Natural killer cell treated with Interleukin-12 subunit alpha and Interleukin-12 subunit beta and Interleukin-15 and Interleukin-18, amount 100 ng/mL, for 72 hours (primary cell): Measurements from ENCODE around the gene XXYLT1. TPM values are rescaled to one million over a fixed set of nuclear protein-coding genes. Genes with fewer than 3 reads are reported as not detected.
"Not testable (repeated sequence)": the region's sequence is repeated elsewhere in the genome, so short reads cannot be mapped to it uniquely, and the experiment has no call there.

Experiments used
- ATAC-seq, 2 donors: fragments of 150-1000 bp; cut with Tn5 transposase in 1 of 2; sonication (Bioruptor Pico), chemical (Tn5 transposase) in 1 of 2; 2 replicates each; pipeline ENCODE4 v1.10.0; 2021
- DNase-seq: peaks from one replicate; pipeline ENCODE4 v3.0.0; 2022; ENCODE audit warnings: low spot score
- H3K27ac Mint-ChIP-seq, 2 donors: 1 replicate in 1 of 2; 2 replicates in 1 of 2; pipeline ENCODE4 v1.8.0; 2022; ENCODE audit warnings: mixed read lengths in 2 of 2, mild to moderate bottlenecking in 1 of 2, moderate library complexity in 1 of 2
- H3K27me3 Mint-ChIP-seq, 2 donors: 1 replicate in 1 of 2; 2 replicates in 1 of 2; pipeline ENCODE4 v1.8.0; 2022; ENCODE audit warnings: mixed read lengths in 2 of 2
- H3K36me3 Mint-ChIP-seq: one replicate; pipeline ENCODE4 v1.8.0; 2022; ENCODE audit warnings: mixed read lengths
- H3K4me1 Mint-ChIP-seq, 2 donors: 1 replicate in 1 of 2; 2 replicates in 1 of 2; pipeline ENCODE4 v1.8.0; 2022; ENCODE audit warnings: low read depth in 2 of 2, mixed read lengths in 2 of 2, mild to moderate bottlenecking in 1 of 2
- H3K4me3 Mint-ChIP-seq: one replicate; pipeline ENCODE4 v1.8.0; 2022; ENCODE audit warnings: mixed read lengths
- H3K9me3 Mint-ChIP-seq: 2 replicates; pipeline ENCODE4 v1.8.0; 2022; ENCODE audit warnings: mixed read lengths
- total RNA-seq, 2 donors: library from RNA; stranded (reverse); gene quantifications; one replicate each; pipeline ENCODE4 v1.2.3, GENCODE V29; 2022

Gene XXYLT1
- total RNA-seq, 2 donors from 2014 or later, result 10.5 to 16.2 TPM

DNA sequence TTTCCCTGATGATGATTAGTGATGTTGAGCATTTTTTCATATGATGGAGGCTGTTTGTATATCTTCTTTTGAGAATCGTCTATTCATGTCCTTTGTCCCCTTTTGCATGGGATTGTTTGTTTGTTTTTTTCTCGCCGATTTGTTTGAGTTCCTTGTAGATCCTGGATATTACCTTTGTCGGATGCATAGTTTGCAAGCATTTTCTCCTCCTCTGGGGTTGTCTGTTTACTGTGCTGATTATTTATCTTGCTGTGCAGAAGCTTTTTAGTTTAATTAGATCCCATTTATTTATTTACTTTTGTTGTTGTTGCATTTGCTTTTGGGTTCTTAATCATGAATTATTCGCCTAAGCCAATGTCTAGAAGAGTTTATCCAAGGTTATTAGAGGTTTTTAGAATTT, 232.8 kb downstream of the XXYLT1 start:
- H3K27me3 Mint-ChIP-seq, result peaks cover 0 to 2% of the 10 kb centered on the region in 2 donors
- DNase-seq (no peak), ATAC-seq (no peak)
- H3K4me3 Mint-ChIP-seq, result no peak overlapping the region
- H3K9me3 Mint-ChIP-seq, result no peaks in the 10 kb centered on the region
- no peaks in the 10 kb centered on the region for H3K4me1 Mint-ChIP-seq
- peak overlapping the region in 1 of 2 donors; percentile 41 for H3K27ac Mint-ChIP-seq
- H3K36me3 Mint-ChIP-seq, result no peaks in the 10 kb centered on the region

DNA sequence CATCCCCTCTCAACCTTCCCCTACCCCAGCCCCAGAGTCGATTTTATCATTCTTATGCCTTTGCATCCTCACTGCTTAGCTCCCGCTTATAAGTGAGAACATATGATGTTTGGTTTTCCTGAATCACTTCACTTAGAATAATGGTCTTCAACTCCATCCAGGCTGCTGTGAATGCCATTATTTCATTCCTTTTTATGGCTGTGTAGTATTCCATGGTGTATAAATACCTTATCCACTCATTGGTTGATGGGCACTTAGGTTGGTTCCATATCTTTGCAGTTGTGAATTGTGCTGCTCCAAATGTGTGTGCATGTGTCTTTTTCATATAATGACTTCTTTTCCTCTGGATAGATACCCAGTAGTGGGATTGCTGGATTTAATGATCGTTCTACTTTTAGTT, 233.4 kb downstream of the XXYLT1 start:
- not testable (repeated sequence) for H3K27ac Mint-ChIP-seq, DNase-seq, H3K9me3 Mint-ChIP-seq, H3K27me3 Mint-ChIP-seq, H3K4me1 Mint-ChIP-seq, H3K4me3 Mint-ChIP-seq, H3K36me3 Mint-ChIP-seq, ATAC-seq

DNA sequence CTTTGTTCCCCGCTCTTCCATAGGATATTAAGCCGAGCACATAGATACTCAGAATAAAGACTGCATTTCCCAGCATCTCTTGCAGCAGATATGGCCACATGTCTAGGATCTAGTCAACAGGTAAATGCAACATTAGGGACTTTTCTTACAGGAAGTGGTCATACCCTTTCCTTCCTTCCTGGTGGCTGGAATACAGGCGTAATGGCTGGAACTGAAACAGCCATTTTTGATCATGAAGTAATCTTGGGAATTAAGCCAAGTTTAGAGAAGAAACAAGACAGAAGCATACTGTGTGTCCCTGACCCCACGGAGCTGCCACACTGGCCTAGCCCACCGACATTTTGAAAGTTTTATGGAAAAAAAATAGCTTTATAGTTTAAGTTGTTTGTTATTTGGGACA, 234.0 kb downstream of the XXYLT1 start:
- no peak for ATAC-seq
- Mint-ChIP-seq H3K27ac (no peak overlapping the region), H3K4me3 (no peak overlapping the region), H3K36me3 (no peaks in the 10 kb centered on the region), H3K4me1 (no peaks in the 10 kb centered on the region), H3K27me3 (peaks cover 0 to 2% of the 10 kb centered on the region in 2 donors), H3K9me3 (no peaks in the 10 kb centered on the region)
- DNase-seq, result no peak

DNA sequence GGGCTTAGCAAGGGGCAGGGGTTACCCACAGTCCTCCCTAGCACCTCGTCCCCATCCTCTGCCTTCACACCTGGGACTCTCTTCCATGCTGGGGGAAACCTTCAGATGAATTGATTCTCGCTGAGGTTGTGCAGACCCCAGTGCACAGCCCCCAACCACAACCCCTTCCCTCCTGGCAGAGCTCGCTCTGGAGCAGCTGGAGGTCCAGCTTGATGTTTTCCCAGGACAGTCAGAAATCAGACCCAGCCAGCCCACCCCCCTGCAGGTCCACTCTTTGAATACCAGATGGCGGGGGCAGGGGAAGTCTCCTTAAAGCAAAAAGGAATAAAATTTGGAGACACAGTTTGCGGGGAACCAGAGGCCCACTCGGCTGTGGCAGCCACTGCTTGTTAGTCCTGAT, 234.4 kb downstream of the XXYLT1 start:
- peaks cover 0 to 2% of the 10 kb centered on the region in 2 donors for H3K27me3 Mint-ChIP-seq
- H3K27ac Mint-ChIP-seq, result no peak overlapping the region
- no peaks in the 10 kb centered on the region for H3K4me1 Mint-ChIP-seq
- no peak overlapping the region for H3K4me3 Mint-ChIP-seq
- no peaks in the 10 kb centered on the region for H3K36me3 Mint-ChIP-seq
- DNase-seq (no peak), ATAC-seq (no peak)
- no peaks in the 10 kb centered on the region for H3K9me3 Mint-ChIP-seq

DNA sequence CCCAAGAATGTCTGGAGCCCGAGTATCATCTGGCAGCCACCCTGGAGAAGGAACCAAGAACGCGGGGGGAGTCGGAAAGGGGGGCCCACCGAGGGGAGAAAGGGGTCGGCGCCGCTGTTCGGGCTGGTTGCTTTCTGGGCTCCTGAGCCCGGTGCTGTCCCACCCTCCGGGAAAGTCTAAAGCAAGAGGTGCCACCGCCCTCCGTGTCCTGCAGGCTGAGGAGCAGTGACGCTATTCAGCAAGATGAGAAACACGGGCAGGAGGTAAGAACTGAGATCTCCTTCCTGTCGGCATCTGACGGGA, 234.8 kb downstream of the XXYLT1 start:
- Mint-ChIP-seq H3K4me1 (no peaks in the 10 kb centered on the region), H3K9me3 (no peaks in the 10 kb centered on the region), H3K36me3 (no peaks in the 10 kb centered on the region), H3K27ac (no peak overlapping the region), H3K4me3 (no peak overlapping the region), H3K27me3 (peaks cover 0 to 2% of the 10 kb centered on the region in 2 donors)
- DNase-seq (no peak), ATAC-seq (no peak)

DNA sequence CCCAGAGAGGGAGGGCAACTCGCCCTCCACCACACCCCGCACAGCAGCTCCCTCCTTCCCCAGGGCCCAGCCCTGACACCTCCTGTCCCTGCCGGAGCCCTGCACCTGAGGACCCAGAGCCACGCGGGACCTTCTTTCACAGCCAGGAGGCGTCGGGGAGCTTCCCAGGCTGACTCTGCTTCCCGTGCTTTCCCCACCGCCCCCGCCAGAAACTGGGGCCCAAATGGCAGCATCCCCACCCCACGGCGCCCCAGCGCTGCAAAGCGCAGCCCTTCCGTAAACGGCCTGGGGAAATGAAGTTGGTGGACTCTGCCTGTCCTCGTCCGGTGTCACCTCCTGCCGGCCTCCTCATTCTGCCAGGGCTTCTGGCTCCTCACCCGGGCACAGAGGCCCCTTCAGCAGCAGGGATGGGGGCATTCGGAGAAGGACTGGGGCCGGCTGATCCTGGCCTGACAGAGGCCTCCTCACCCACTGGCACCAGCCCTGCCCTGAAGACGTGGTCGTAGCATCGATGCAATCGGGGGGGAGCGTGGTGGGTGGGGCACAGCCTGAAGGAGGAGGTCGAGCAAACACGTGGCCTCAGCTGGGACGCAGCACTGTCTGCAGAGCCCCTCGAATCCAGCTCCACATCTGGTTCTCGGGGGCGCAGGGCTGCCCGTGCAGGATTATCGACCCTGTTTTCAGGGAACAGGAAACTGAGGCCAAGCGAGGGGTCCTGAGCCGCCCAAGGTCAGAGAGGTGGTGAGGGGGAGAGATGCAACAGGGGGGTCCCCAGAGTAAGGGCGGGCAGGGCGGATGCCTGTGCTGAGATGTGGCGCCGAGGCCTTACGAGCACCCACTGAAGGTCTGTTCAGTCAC, 235.4 kb downstream of the XXYLT1 start:
- no peaks in the 10 kb centered on the region for H3K9me3 Mint-ChIP-seq
- H3K4me3 Mint-ChIP-seq, result no peak overlapping the region
- no peak overlapping the region for H3K27ac Mint-ChIP-seq
- no peaks in the 10 kb centered on the region for H3K4me1 Mint-ChIP-seq
- ATAC-seq (peak; percentile 6 to 30), DNase-seq (no peak)
- peaks cover 0 to 2% of the 10 kb centered on the region in 2 donors for H3K27me3 Mint-ChIP-seq
- no peaks in the 10 kb centered on the region for H3K36me3 Mint-ChIP-seq

DNA sequence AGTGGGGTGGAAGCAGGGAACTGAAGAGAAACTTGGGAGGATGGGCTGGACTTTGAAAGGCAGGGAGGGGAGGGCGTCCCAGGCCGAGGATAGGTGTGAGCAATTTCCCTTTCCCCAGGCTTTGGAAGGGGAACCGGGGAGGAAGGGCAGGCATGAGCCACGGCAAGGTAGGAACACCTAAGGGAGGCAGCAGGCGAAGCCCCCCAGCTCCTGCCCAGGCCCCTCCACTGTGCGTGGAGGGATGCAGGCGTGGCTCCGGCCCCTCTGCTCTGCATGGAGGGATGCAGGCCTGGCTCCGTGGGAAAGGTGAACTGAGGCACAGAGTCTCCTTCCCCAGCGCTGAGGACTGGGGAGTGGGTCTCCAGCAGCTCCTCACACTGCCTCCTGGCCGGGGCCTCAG, 236.4 kb downstream of the XXYLT1 start:
- ATAC-seq, result no peak
- Mint-ChIP-seq H3K36me3 (no peaks in the 10 kb centered on the region), H3K27me3 (peaks cover 0 to 2% of the 10 kb centered on the region in 2 donors), H3K4me1 (no peaks in the 10 kb centered on the region), H3K4me3 (no peak overlapping the region), H3K27ac (no peak overlapping the region), H3K9me3 (no peaks in the 10 kb centered on the region)
- DNase-seq, result no peak

DNA sequence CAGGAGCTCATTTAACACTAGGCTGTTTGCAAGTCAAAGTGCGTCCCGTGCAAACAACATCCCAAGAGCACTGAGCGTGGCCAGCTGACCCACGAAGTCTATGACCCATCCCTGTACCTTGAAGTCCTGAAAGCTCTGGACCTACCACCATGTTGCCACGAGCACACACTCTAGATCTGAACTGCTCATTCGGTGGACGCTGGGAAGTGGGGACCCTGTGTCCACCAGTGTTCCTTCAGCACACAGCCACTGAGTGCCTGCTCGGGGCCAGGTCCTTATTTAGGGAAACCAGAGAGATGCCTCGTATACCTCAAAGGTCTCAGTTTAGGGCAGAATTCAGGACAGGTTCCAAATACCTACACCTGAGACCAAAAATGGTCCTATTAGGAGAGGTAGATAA, 236.9 kb downstream of the XXYLT1 start:
- ATAC-seq (no peak), DNase-seq (no peak)
- no peak overlapping the region for H3K27ac Mint-ChIP-seq
- H3K27me3 Mint-ChIP-seq, result peaks cover 0 to 2% of the 10 kb centered on the region in 2 donors
- H3K4me1 Mint-ChIP-seq, result no peaks in the 10 kb centered on the region
- H3K36me3 Mint-ChIP-seq, result no peaks in the 10 kb centered on the region
- H3K9me3 Mint-ChIP-seq, result no peaks in the 10 kb centered on the region
- H3K4me3 Mint-ChIP-seq, result no peak overlapping the region

DNA sequence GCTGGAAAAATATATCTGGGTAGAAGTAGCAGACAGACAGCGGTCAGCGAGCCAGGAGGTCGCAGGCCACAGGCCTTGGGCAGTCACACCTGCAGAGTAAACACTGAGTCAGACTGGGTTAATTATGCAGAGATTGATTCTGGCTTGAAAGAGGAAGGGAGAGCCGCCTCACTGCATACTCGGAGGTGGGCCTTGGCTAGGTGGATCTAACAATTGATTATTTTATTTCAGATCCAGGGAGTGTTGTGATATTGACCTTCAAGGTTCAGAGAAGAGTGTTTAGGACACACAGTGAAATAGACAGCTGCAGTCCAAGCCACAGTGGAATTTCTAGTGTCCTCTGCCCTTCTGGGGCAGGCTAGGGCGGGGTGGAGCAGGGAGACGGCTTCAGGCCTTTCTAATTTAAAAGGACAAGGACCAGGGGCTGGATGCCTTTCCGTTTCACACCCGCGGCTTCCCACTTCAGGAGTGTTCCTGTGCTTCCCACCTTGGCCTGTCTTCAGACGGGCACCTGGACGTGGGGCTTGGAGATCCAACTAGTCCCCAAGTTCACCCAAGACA, 237.3 kb downstream of the XXYLT1 start:
- DNase-seq (no peak), ATAC-seq (no peak)
- Mint-ChIP-seq H3K9me3 (no peaks in the 10 kb centered on the region), H3K27ac (no peak overlapping the region), H3K36me3 (no peaks in the 10 kb centered on the region), H3K4me3 (no peak overlapping the region), H3K27me3 (peaks cover 0 to 2% of the 10 kb centered on the region in 2 donors), H3K4me1 (no peaks in the 10 kb centered on the region)

DNA sequence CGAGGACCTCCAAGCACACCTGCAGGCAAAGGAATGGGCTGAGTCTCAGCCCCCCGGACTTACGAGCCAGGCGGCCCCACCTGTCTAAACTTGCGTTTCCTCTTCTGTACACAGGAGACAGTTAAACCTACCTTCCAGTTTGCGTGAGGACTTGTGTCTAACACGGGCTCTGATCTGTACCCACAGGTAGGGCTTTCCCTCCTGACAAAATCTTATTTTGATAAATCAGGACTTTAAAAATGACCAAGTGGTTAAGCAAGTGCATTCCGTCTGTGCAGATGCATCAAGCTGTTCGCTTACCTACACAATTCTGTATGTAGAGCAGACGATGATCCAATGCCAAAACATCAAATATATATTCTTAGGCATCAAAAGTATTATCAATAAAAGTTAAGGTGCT, 238.0 kb downstream of the XXYLT1 start:
- DNase-seq (no peak), ATAC-seq (no peak)
- H3K27ac Mint-ChIP-seq, result no peak overlapping the region
- no peak overlapping the region for H3K4me3 Mint-ChIP-seq
- no peaks in the 10 kb centered on the region for H3K4me1 Mint-ChIP-seq
- no peaks in the 10 kb centered on the region for H3K27me3 Mint-ChIP-seq
- H3K36me3 Mint-ChIP-seq, result no peaks in the 10 kb centered on the region
- H3K9me3 Mint-ChIP-seq, result no peaks in the 10 kb centered on the region

DNA sequence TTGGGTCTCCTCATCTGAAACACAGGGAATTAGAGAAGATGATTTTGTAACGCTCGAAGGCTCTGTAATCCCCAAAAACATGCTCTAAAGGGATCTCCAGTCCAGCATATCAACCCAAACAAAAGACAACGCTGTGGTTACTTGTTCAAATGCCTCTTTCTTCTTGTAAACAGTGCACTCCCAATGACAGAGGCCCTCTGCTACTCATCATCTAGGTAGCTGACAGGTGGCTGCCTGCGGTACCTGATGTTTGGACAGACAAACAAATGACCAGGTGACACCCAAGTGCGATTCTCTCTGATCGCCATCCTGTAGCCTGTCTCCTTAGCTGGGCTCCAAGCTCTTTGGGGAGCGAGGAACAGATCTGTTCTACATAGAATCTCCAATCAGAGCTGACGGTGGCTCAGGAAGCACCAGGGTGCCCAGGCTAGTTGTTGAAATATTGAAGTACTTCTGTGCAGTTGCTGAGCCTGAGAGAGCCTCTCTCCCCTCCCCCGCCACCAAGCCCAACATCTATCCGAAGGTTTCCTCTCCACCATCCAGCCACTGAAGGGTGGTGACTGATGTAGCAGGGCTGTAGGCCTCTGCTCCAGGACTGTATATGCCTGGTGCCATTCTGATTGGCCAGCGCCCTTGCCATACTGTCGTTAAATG, 238.7 kb downstream of the XXYLT1 start:
- H3K9me3 Mint-ChIP-seq, result no peaks in the 10 kb centered on the region

DNA sequence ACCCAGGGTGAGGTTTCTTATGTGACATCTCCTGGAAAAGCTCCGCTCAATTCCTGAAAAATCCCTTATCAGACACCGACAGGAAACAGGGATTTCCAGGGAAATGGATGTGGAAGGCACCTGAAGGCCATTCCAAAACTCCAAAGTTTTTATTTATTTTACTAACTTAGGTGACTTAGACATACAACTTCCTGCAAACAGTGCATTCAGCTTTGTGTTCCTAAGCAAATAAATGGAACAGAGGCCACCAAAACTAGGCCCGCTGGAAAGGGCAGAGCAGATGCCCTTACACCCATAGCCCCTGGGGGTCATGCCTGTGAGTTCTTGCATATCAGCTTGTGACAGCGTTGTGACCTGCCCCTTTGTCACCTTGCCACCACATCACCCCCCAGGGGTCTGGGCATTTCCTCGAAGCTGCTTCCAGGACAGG, 239.4 kb downstream of the XXYLT1 start:
- Mint-ChIP-seq H3K9me3 (no peaks in the 10 kb centered on the region), H3K27me3 (no peaks in the 10 kb centered on the region), H3K4me3 (no peak overlapping the region), H3K4me1 (no peaks in the 10 kb centered on the region), H3K36me3 (no peaks in the 10 kb centered on the region), H3K27ac (no peak overlapping the region)
- ATAC-seq, result no peak
- DNase-seq, result no peak

More for the DNA sequence above, 238.7 kb downstream of the XXYLT1 start:
- ATAC-seq, result no peak
- Mint-ChIP-seq H3K27me3 (no peaks in the 10 kb centered on the region), H3K4me3 (no peak overlapping the region), H3K4me1 (no peaks in the 10 kb centered on the region), H3K36me3 (no peaks in the 10 kb centered on the region), H3K27ac (no peak overlapping the region)
- no peak for DNase-seq

DNA sequence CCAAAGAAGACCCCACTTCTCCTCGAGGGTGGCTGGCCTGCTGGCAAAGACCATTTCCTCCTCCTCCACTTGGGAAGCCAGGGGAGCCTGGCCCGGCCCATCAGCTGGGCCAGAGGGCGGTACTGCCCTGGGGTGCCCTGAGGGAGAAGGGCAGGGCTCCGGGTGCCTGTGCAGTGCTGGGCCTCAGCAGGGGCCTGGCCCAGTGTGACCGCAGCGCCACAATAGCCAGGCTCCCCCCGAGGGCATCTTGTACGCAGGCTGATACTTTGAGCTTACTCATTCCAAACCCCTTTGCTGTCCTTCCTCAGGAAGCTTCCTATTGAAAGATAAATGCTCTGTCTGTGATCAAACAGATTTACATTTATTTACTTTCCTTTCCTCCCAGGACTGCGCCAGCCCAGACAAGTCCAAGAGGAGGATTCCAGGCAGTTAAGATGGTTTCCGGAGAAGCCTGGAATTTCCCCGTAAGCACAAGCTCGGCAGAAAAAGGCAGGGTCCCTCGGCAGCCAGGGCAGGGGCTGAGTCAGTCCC, 240.1 kb downstream of the XXYLT1 start:
- H3K36me3 Mint-ChIP-seq, result no peaks in the 10 kb centered on the region
- ATAC-seq, result peak in 1 of 2 donors; percentile 59
- no peak overlapping the region for H3K4me3 Mint-ChIP-seq
- DNase-seq, result no peak
- H3K4me1 Mint-ChIP-seq, result no peaks in the 10 kb centered on the region
- H3K9me3 Mint-ChIP-seq, result no peaks in the 10 kb centered on the region
- peak overlapping the region in 1 of 2 donors; percentile 59 for H3K27ac Mint-ChIP-seq
- no peaks in the 10 kb centered on the region for H3K27me3 Mint-ChIP-seq
